HCT116 (cell line): ENCODE data around the gene CASZ1.

ENCODE experiments used
- CEBPB ChIP-seq: IDR thresholded peaks from 2 replicates; pipeline ENCODE4 v1.6.1; 2012; ENCODE audit warnings: low read depth
- CTCF ChIP-seq, 3 experiments: fragments of 200-600 bp in 1 of 3; sonication (generic) in 1 of 3; IDR thresholded peaks in 2 of 3; conservative IDR thresholded peaks in 1 of 3; 2 replicates each; pipeline ENCODE4 v1.5.1; 2012 to 2017; ENCODE audit warnings: low read depth in 2 of 3, low read length in 2 of 3, antibody characterized with exemption in 1 of 3, borderline replicate concordance in 1 of 3, control low read depth in 1 of 3, mild to moderate bottlenecking in 1 of 3, mixed read lengths in 1 of 3, mixed run types in 1 of 3, moderate library complexity in 1 of 3; ENCODE audit not compliant: insufficient read depth in 1 of 3
- EGR1 ChIP-seq: IDR thresholded peaks from 2 replicates; pipeline ENCODE4 v1.6.1; 2012; ENCODE audit warnings: low read depth
- EZH2 ChIP-seq: fragments of 200-600 bp; sonication (generic); IDR thresholded peaks from 2 replicates; pipeline ENCODE4 v1.6.1; 2017; ENCODE audit warnings: antibody characterized with exemption, mixed run types
- JUND ChIP-seq: IDR thresholded peaks from 2 replicates; pipeline ENCODE4 v1.6.1; 2012
- MAX ChIP-seq: IDR thresholded peaks from 2 replicates; pipeline ENCODE4 v1.6.1; 2012
- POLR2A ChIP-seq: IDR thresholded peaks from 2 replicates; pipeline ENCODE4 v1.7.0; 2011; ENCODE audit warnings: borderline replicate concordance; ENCODE audit not compliant: insufficient read depth, insufficient read length; ENCODE audit errors: extremely low read depth
- POLR2AphosphoS5 ChIP-seq: IDR thresholded peaks from 2 replicates; pipeline ENCODE4 v1.6.1; 2011; ENCODE audit warnings: mild to moderate bottlenecking, low read depth, low read length, moderate library complexity
- RAD21 ChIP-seq: IDR thresholded peaks from 2 replicates; pipeline ENCODE4 v1.6.1; 2012; ENCODE audit warnings: low read depth, mild to moderate bottlenecking
- TCF7L2 ChIP-seq: IDR thresholded peaks from 2 replicates; pipeline ENCODE4 v1.7.0; 2011; ENCODE audit warnings: borderline replicate concordance, inconsistent platforms; ENCODE audit not compliant: insufficient read depth, insufficient read length; ENCODE audit errors: extremely low read depth
- YY1 ChIP-seq: IDR thresholded peaks from 2 replicates; pipeline ENCODE4 v1.6.1; 2011; ENCODE audit warnings: low read length, low read depth, moderate library complexity, mild to moderate bottlenecking; ENCODE audit not compliant: insufficient replicate concordance; ENCODE audit errors: extremely low read depth
- TF ChIP-seq, protein P1 (sequence below): IDR thresholded peaks from 2 replicates; pipeline ENCODE4 v1.6.1; 2012

- TF ChIP-seq CTCF (IDR thresholded peaks at IDR 0.05 in 2 of 3, conservative IDR thresholded peaks at IDR 0.05 in 1 of 3; ENCODE audit: borderline replicate concordance in 1 of 3, insufficient read depth in 1 of 3, low read depth in 2 of 3, low read length in 2 of 3) (no peak), POLR2AphosphoS5 (no peak), RAD21 (no peak), POLR2A (no peak), MAX (no peak), CEBPB (no peak), EGR1 (no peak), TCF7L2 (no peak), EZH2 (no peak), JUND (no peak), YY1 (no peak)
- TF ChIP-seq, protein P1, sequence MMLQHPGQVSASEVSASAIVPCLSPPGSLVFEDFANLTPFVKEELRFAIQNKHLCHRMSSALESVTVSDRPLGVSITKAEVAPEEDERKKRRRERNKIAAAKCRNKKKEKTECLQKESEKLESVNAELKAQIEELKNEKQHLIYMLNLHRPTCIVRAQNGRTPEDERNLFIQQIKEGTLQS = no peak
Measured at GRCh38 chr1:10738061-10739058, 58.1 kb downstream of the CASZ1 start.
